ENCODE data around the gene RAD1. TPM values are rescaled to one million over a fixed set of nuclear protein-coding genes. Genes with fewer than 3 reads are reported as not detected.

RAD1 gene
- total and polyA plus RNA-seq, 2 of the 8 experiments (the other 6 are each of a cell fraction or from before 2014, with no cell fraction given): 15.1 to 37.3 TPM

- Histone ChIP-seq H2AFZ (ENCODE audit: low read length) (no peak overlapping the region), H3K14ac (ENCODE audit: insufficient read length) (no peak overlapping the region), H3K79me1 (ENCODE audit: low read depth, low read length) (no peaks in the 10 kb centered on the region), H3K56ac (replicated peaks; ENCODE audit: insufficient read length, low read depth, low read length) (no peak overlapping the region), H3K4me1 (replicated peaks in 1 of 4; ENCODE audit: control insufficient read depth in 3 of 4, insufficient read depth in 4 of 4, low read length in 3 of 4) (peaks cover 4 to 11% (median 5%) of the 10 kb centered on the region in 4 experiments), H3K23ac (ENCODE audit: insufficient read length) (no peak overlapping the region), H2AK5ac (ENCODE audit: low read depth, low read length) (no peak overlapping the region), H4K20me1 (replicated peaks in 1 of 2; ENCODE audit: control insufficient read depth in 1 of 2, insufficient read depth in 2 of 2, low read length in 2 of 2) (no peaks in the 10 kb centered on the region), H2BK5ac (ENCODE audit: low read depth, low read length) (no peak overlapping the region), H2BK20ac (ENCODE audit: low read length) (no peak overlapping the region), H3K4ac (replicated peaks; ENCODE audit: insufficient read length, low read depth, low read length) (no peak overlapping the region), H3K36me3 (ENCODE audit: control insufficient read depth in 2 of 4, insufficient read depth in 4 of 4, low read length in 3 of 4) (no peaks in the 10 kb centered on the region), H4K8ac (ENCODE audit: extremely low read depth, insufficient read depth, low read length) (no peak overlapping the region), H3K79me2 (ENCODE audit: control insufficient read depth in 1 of 2, insufficient read depth in 2 of 2, low read length in 2 of 2) (no peaks in the 10 kb centered on the region), H3K27me3 (replicated peaks in 1 of 4; ENCODE audit: control insufficient read depth in 3 of 4, extremely low read depth in 1 of 4, insufficient read depth in 3 of 4, low read length in 3 of 4) (no peaks in the 10 kb centered on the region), H4K91ac (replicated peaks; ENCODE audit: insufficient read length, low read length) (no peak overlapping the region), H3K9me3 (ENCODE audit: insufficient read depth in 2 of 2, low read depth in 1 of 2, low read length in 1 of 2) (no peaks in the 10 kb centered on the region), H3K9ac (replicated peaks in 1 of 4; ENCODE audit: extremely low read depth in 1 of 4, low read depth in 3 of 4, low read length in 3 of 4) (no peak overlapping the region), H2BK120ac (replicated peaks; ENCODE audit: low read depth, low read length) (no peak overlapping the region), H3K27ac (ENCODE audit: low read depth, low read length) (no peak overlapping the region), H2BK15ac (ENCODE audit: low read length) (no peak overlapping the region), H3K23me2 (ENCODE audit: low read depth, low read length) (no peaks in the 10 kb centered on the region; the same call in 1 of the 2 replicates), H3K4me2 (ENCODE audit: insufficient read depth in 1 of 2, low read depth in 2 of 2, low read length in 2 of 2) (no peak overlapping the region), H4K5ac (ENCODE audit: insufficient read length, low read depth, low read length) (no peak overlapping the region), H3K4me3 (ENCODE audit: extremely low read depth in 1 of 4, insufficient read depth in 2 of 4, low read depth in 3 of 4, low read length in 4 of 4) (no peak overlapping the region), H2BK12ac (ENCODE audit: low read depth, low read length) (no peak overlapping the region), H3K18ac (ENCODE audit: extremely low read depth, low read length) (no peak overlapping the region)
- 63% methylated on average over 2 of the region's 2 CpGs; no CpG with 5 or more reads in 1 of the 2 experiments for WGBS, 2 experiments (ENCODE audit: extremely low coverage in 1 of 2, insufficient coverage in 1 of 2, insufficient read length in 1 of 2, insufficient replicate concordance in 2 of 2, low coverage in 1 of 2, low lambda C conversion rate in 2 of 2, missing lambda C conversion rate in 1 of 2)
- ChIA-PET POLR2A (ENCODE audit: partially characterized antibody) (no interaction called here), CTCF (ENCODE audit: partially characterized antibody) (interaction anchor here (0.6 to 1.4 kb wide), 2 partner anchors 9 to 14 kb away, joined by 3 read pairs; no protein-coding TSS in a partner anchor)
- FAIRE-seq (no peak), DNase-seq (ENCODE audit: low read depth in 1 of 2, low spot score in 2 of 2) (no peak)
- no peak for TF ChIP-seq HDAC2 (IDR thresholded peaks at IDR 0.05; ENCODE audit: borderline replicate concordance in 1 of 2, low read depth in 2 of 2, low read length in 2 of 2)
- no peak for TF ChIP-seq KDM4A (IDR thresholded peaks at IDR 0.05; ENCODE audit: low read depth, low read length, severe bottlenecking)
- TF ChIP-seq BCL11A (IDR thresholded peaks at IDR 0.05; ENCODE audit: low read depth in 2 of 2, low read length in 2 of 2): no peak
- no peak for TF ChIP-seq YY1 (IDR thresholded peaks at IDR 0.05; ENCODE audit: low read depth, low read length)
- TF ChIP-seq FOSL1 (IDR thresholded peaks at IDR 0.05; ENCODE audit: insufficient read depth, low read depth, low read length): no peak
- TF ChIP-seq CHD1 (IDR thresholded peaks at IDR 0.05; ENCODE audit: low read depth, low read length): no peak
- no peak for TF ChIP-seq POLR2A (IDR thresholded peaks at IDR 0.05; ENCODE audit: control extremely low read depth in 1 of 2, low read depth in 2 of 2, low read length in 2 of 2)
- no peak for TF ChIP-seq JUND (IDR thresholded peaks at IDR 0.05; ENCODE audit: low read length)
- no peak for TF ChIP-seq SAP30 (IDR thresholded peaks at IDR 0.05; ENCODE audit: insufficient read depth, insufficient replicate concordance, low read length)
- no peak for TF ChIP-seq CBX5 (IDR thresholded peaks at IDR 0.05; ENCODE audit: low read depth, low read length)
- TF ChIP-seq SP4 (IDR thresholded peaks at IDR 0.05; ENCODE audit: low read length): no peak
- TF ChIP-seq CHD2 (IDR thresholded peaks at IDR 0.05; ENCODE audit: low read length): no peak
Measured at GRCh38 chr5:34858790-34859189, 56.5 kb downstream of the RAD1 start.

Data from H1 (cell line).